Prostate gland (tissue), 2 donors: ENCODE measurements around the gene PRKG1. TPM values are rescaled to one million over a fixed set of nuclear protein-coding genes. Genes with fewer than 3 reads are reported as not detected.

Source experiments
- DNase-seq: peaks from one replicate; pipeline ENCODE4 v3.0.0-alpha.2; 2019; ENCODE audit warnings: low spot score
- H3K27ac ChIP-seq, 2 donors: fragments of 200-600 bp; sonication (generic); 2 replicates each; pipeline ENCODE4 v1.5.1; 2017 to 2019
- H3K27me3 ChIP-seq: fragments of 200-600 bp; sonication (generic); replicated peaks from 2 replicates; pipeline ENCODE4 v1.5.1; 2019; ENCODE audit not compliant: insufficient read depth
- H3K36me3 ChIP-seq, 2 donors: fragments of 200-600 bp; sonication (generic); 1 replicate in 1 of 2; 2 replicates in 1 of 2; pipeline versions ENCODE4 v1.5.1 to v1.8.1; 2017 to 2019
- H3K4me1 ChIP-seq: fragments of 200-600 bp; sonication (generic); replicated peaks from 2 replicates; pipeline ENCODE4 v1.5.1; 2019
- H3K4me3 ChIP-seq, 2 donors: fragments of 200-600 bp; sonication (generic); 2 replicates each; pipeline ENCODE4 v1.5.1; 2017 to 2019
- H3K9me3 ChIP-seq: fragments of 200-600 bp; sonication (generic); 2 replicates; pipeline ENCODE4 v1.5.1; 2017
- CTCF ChIP-seq, 4 experiments: fragments of 200-600 bp in 2 of 4; fragments of 450-650 bp in 2 of 4; sonication (generic) in 2 of 4; IDR thresholded peaks; 1 replicate in 3 of 4; 2 replicates in 1 of 4; pipeline ENCODE4 v1.5.1; 2016 to 2019; ENCODE audit warnings: antibody characterized with exemption in 4 of 4, mild to moderate bottlenecking in 2 of 4, moderate library complexity in 2 of 4
- POLR2A ChIP-seq: fragments of 450-650 bp; IDR thresholded peaks from one replicate; pipeline ENCODE4 v1.6.1; 2016; ENCODE audit warnings: antibody characterized with exemption, mild to moderate bottlenecking
- POLR2AphosphoS5 ChIP-seq: sonication (generic); formaldehyde crosslinking; IDR thresholded peaks from one replicate; pipeline ENCODE4 v1.6.1; 2017; ENCODE audit warnings: antibody characterized with exemption
- WGBS: methylation state at CpG from one replicate; pipeline ENCODE4 v1.1.5; 2018; 5-methylcytosine and 5-hydroxymethylcytosine counted together
- intact Hi-C: fragments of 100-400 bp; cut with DNase I; formaldehyde crosslinking; loops from one replicate; pipeline ENCODE4 v1.14.2; 2022
- total RNA-seq, 2 donors: library from RNA; depleted of rRNA; stranded (reverse); fragments of >200 nt; gene quantifications; one replicate each; pipeline ENCODE4 v1.1.0, GENCODE V29; 2016

Gene PRKG1
- total RNA-seq, 2 donors from 2014 or later, result 2.7 to 9.0 TPM

DNA sequence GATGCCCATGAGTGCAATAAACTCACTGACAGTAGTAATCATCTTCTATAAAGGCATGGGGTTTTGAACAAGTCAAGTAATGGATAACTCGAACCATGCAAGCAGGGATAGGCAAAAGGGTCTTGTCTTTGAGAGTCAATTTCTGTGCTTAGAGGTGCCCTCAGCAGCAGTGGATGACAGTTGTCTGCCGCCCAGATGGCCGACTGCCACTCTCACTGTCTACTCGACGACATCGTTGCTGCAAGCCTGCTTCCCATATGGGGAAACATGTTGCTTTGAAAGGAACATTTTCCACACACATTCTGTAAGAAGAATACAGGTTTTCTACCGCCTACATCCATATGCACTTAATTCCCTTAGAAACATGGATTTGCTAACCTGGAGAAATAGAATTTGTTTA lies 1003.5 kb downstream of the PRKG1 start:
- H3K27me3 ChIP-seq, result no peaks in the 10 kb centered on the region
- H3K4me3 ChIP-seq, result no peak overlapping the region
- WGBS, result 83% methylated on average over 7 of the region's 7 CpGs
- no peak for DNase-seq
- H3K27ac ChIP-seq, result no peak overlapping the region
- no peaks in the 10 kb centered on the region for H3K9me3 ChIP-seq
- no peaks in the 10 kb centered on the region for H3K36me3 ChIP-seq
- no peaks in the 10 kb centered on the region for H3K4me1 ChIP-seq
- no peak for TF ChIP-seq POLR2AphosphoS5
- no peak for TF ChIP-seq POLR2A
- no peak for TF ChIP-seq CTCF (IDR thresholded peaks at IDR 0.05)
- intact Hi-C loops, result no loop called here

- Histone ChIP-seq H3K27me3 (no peaks in the 10 kb centered on the region), H3K4me3 (no peak overlapping the region), H3K27ac (no peak overlapping the region), H3K36me3 (no peaks in the 10 kb centered on the region), H3K9me3 (no peaks in the 10 kb centered on the region), H3K4me1 (no peaks in the 10 kb centered on the region)
- WGBS, result 83% methylated on average over 2 of the region's 2 CpGs
- TF ChIP-seq POLR2AphosphoS5 (no peak), POLR2A (no peak)
- intact Hi-C loops, result no loop called here
- DNase-seq, result no peak
Measured at GRCh38 chr10:52078397-52078937, 1004.2 kb downstream of the PRKG1 start.

DNA sequence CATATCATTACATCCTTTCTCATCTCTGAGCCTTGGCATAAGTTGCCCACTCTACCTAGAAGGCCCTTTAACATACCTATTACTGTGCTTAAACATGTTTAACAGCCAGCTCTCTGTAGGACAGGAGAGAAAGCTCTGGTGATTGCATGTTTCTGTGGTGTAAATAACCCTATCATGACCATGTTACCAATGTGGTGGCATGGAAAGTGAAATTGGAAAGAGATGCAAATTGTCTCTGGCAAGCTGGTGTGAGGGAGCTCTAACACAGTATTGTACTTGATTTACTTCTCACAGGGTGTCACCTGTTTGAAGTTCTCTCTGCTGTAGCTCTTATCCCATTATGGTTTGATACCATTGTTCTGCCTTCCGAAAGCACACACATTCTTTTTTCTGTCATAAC lies 1008.0 kb downstream of the PRKG1 start:
- WGBS, result 100% methylated on average over 1 of the region's 1 CpG
- Histone ChIP-seq H3K27me3 (no peaks in the 10 kb centered on the region), H3K4me1 (no peaks in the 10 kb centered on the region), H3K36me3 (no peaks in the 10 kb centered on the region), H3K9me3 (no peaks in the 10 kb centered on the region), H3K27ac (no peak overlapping the region), H3K4me3 (no peak overlapping the region)
- no peak for TF ChIP-seq CTCF (IDR thresholded peaks at IDR 0.05)
- TF ChIP-seq POLR2AphosphoS5, result no peak
- TF ChIP-seq POLR2A, result no peak
- no peak for DNase-seq
- intact Hi-C loops, result no loop called here

DNA sequence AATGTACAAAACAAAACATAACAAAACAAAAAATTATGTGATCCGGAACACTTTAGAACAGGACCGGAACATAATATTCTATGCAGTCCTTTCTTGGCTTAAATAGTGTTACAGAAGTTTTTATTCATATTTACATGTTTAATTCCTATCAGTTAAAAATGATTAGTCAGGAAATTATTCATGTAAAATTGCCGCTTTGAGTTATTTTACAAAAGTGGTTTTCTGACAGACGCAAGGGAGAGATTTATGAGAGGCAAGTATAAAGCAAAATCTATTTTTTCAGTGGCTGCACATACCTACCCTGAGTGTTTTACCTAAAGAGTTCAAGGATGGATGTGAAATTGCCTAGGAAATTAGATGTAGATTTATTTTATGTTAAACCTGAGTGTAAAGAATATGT lies 1009.1 kb downstream of the PRKG1 start:
- TF ChIP-seq POLR2A (no peak), CTCF (IDR thresholded peaks at IDR 0.05) (no peak), POLR2AphosphoS5 (no peak)
- no peak for DNase-seq
- 81% methylated on average over 4 of the region's 4 CpGs for WGBS

GRCh38 chr10:52092390-52092789 lies 1018.1 kb downstream of the PRKG1 start:
- no peak overlapping the region for H3K4me3 ChIP-seq
- no peaks in the 10 kb centered on the region for H3K4me1 ChIP-seq
- H3K27ac ChIP-seq, result no peak overlapping the region
- intact Hi-C loops, result no loop called here
- no peaks in the 10 kb centered on the region for H3K9me3 ChIP-seq
- H3K36me3 ChIP-seq, result no peaks in the 10 kb centered on the region
- TF ChIP-seq POLR2AphosphoS5 (no peak), CTCF (IDR thresholded peaks at IDR 0.05) (no peak), POLR2A (no peak)
- no peak for DNase-seq
- no peaks in the 10 kb centered on the region for H3K27me3 ChIP-seq

More for the DNA sequence above, 1009.1 kb downstream of the PRKG1 start:
- Histone ChIP-seq H3K4me1 (no peaks in the 10 kb centered on the region), H3K27ac (no peak overlapping the region), H3K27me3 (no peaks in the 10 kb centered on the region), H3K4me3 (no peak overlapping the region), H3K36me3 (no peaks in the 10 kb centered on the region), H3K9me3 (no peaks in the 10 kb centered on the region)
- intact Hi-C loops, result no loop called here
